Activated naive CD8-positive, alpha-beta T cell treated with anti-CD3 and anti-CD28 coated beads for 36 hours (primary cell): ENCODE results near the gene FAT3. TPM values are rescaled to one million over a fixed set of nuclear protein-coding genes. Genes with fewer than 3 reads are reported as not detected.

Experiments
- DNase-seq: peaks from one replicate; pipeline ENCODE4 v3.0.0; 2021
- H3K27ac Mint-ChIP-seq: one replicate; pipeline ENCODE4 v1.8.0; 2022; ENCODE audit warnings: mild to moderate bottlenecking, moderate library complexity, mixed read lengths
- H3K27me3 Mint-ChIP-seq: one replicate; pipeline ENCODE4 v1.8.0; 2022; ENCODE audit warnings: mild to moderate bottlenecking, mixed read lengths
- H3K36me3 Mint-ChIP-seq: one replicate; pipeline ENCODE4 v1.8.0; 2021; ENCODE audit warnings: mild to moderate bottlenecking, mixed read lengths
- H3K4me1 Mint-ChIP-seq: one replicate; pipeline ENCODE4 v1.8.0; 2021; ENCODE audit warnings: mixed read lengths
- H3K4me3 Mint-ChIP-seq: one replicate; pipeline ENCODE4 v1.8.0; 2022; ENCODE audit warnings: mild to moderate bottlenecking, moderate library complexity, mixed read lengths
- H3K9me3 Mint-ChIP-seq: one replicate; pipeline ENCODE4 v1.8.0; 2022; ENCODE audit warnings: mixed read lengths
- total RNA-seq, 2 experiments: library from RNA; stranded (reverse); gene quantifications; one replicate each; pipeline ENCODE4 v1.2.3, GENCODE V29; 2021

Gene FAT3
- not detected for total RNA-seq

DNA sequence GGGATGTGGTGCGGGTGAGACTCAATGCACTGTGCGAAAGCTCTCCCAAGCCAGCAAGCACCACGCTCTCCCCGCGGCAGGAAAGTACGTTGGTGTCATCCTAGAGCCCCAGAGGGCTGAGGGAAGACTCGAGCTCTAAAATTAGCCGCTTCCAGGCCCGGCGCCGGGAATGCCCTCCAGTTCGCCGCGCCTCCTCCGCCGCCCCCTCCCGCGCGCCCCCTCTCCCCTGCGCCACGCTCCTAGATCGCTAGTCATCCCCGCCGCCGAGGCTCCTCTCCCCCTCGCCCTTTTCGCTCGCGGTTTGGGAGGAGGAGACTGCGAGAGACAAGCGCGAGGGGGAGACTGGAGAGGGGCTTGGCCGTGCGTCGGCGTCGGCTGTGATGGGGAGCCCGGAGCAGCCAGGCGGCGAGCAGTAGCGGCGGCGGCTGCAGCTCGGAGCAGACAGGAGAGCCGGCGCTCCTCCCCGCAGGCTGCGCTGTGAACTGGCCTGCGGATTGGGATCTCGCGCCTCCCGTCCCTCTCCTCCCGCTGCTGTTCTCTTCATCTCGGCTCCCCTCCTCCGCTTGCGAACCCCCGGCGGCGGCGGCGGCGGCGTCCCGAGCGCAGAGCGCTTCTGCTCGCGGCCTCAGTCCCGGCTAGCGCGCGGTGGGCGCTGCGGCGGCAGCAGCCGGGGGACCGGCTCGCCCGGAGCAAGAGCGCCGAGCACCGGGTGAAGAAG, at the start of gene FAT3:
Gene FAT3, plus strand, starts transcription at position 412 of the 718 bp plus-strand sequence. CDS start 127,295 bp downstream, outside the sequence.
- no peak within 1 kb of the TSS for H3K4me3 Mint-ChIP-seq
- H3K4me1 Mint-ChIP-seq, result no peaks in the 10 kb centered on the region
- H3K27me3 Mint-ChIP-seq, result peaks cover 62% of the 10 kb centered on the region
- DNase-seq, result no peak
- H3K9me3 Mint-ChIP-seq, result peaks cover 2% of the 10 kb centered on the region
- H3K36me3 Mint-ChIP-seq, result no peaks in the 10 kb centered on the region
- H3K27ac Mint-ChIP-seq, result no peak within 1 kb of the TSS

DNA sequence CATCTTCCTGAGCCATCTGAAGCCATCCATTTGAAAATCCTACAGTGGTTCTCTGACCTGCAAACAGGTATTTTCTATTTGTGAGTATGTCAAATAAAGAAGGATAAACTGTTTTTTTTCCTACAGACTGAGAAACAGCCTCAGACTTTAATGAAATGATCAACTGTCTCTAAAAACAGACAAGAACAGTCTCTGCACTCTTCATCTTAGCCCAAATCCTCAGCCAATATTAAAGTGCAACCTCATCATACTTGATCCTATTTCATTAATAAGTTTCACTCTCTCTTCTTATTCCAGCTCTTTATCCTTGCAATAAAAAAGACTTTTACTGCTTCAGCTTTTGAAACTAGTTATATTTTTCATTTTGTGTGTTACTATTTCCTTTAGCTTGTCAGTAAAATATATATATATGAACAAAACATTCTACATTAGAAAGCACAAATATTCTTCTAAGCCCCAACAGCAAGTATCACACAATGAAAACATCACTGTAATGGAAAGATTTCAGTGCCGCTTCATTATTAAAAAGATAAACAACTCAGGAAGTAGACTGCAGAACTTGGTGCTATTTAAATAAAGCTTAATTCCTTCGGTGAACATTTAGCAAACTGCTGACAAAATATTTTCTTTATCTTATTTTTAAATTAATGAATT, 45.5 kb upstream of the FAT3 start:
- no peaks in the 10 kb centered on the region for H3K4me1 Mint-ChIP-seq
- DNase-seq, result no peak

DNA sequence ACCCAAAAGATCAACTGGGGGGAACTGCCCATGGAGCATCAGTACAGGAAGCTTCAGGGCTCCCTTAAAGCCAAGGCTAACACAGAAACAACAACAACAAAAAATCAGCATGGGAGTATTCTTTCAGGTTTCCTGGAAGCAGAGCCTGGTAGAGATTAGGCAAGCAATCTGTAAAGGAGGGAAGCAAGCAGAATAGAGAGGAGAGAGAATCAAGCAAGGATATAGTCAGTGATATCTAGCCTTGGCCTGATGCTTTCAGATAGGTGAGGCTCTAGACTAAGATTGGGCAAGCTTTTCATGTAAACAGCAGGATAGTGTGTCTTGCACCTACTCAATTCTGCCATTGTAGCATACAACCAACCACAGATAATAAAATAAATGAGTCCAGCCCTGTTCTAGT, 44.4 kb upstream of the FAT3 start:
- Mint-ChIP-seq H3K27ac (no peak overlapping the region), H3K4me3 (no peak overlapping the region)
- no peak for DNase-seq

More for the DNA sequence above, 45.5 kb upstream of the FAT3 start:
- no peaks in the 10 kb centered on the region for H3K27me3 Mint-ChIP-seq
- H3K27ac Mint-ChIP-seq, result no peak overlapping the region
- H3K36me3 Mint-ChIP-seq, result no peaks in the 10 kb centered on the region
- H3K9me3 Mint-ChIP-seq, result peaks cover 4% of the 10 kb centered on the region
- no peak overlapping the region for H3K4me3 Mint-ChIP-seq

DNA sequence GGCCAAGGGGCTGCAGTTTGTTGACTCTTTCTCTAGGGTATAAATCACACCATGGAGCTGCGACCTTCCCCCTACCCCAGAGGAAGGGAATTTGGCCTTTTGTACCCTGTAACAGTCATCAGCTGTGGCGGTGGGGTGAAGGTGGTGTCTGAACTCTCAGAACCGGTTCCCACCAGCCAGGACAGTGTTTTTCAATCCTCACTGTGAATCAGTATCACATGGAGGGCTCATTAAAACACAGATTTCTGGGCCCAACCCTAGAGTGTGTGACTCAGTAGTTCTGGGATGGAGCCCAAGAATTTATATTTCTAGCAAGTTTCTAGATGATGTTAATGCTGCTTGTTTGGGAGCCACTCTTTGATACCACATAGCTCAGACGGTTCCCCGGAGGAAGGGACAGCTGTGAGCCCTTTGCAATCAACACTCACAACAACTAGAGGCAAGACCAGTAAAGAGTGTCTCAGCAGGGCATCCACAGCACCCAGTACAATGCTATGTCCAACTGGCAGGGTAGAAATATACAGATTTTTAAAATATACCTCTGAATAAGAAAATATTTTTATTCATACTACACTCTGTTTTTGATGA, 43.9 kb upstream of the FAT3 start:
- peaks cover 4% of the 10 kb centered on the region for H3K9me3 Mint-ChIP-seq
- no peaks in the 10 kb centered on the region for H3K36me3 Mint-ChIP-seq
- no peaks in the 10 kb centered on the region for H3K27me3 Mint-ChIP-seq
- H3K4me1 Mint-ChIP-seq, result no peaks in the 10 kb centered on the region
- no peak overlapping the region for H3K27ac Mint-ChIP-seq
- no peak for DNase-seq
- no peak overlapping the region for H3K4me3 Mint-ChIP-seq

More for the DNA sequence above, 44.4 kb upstream of the FAT3 start:
- H3K36me3 Mint-ChIP-seq, result no peaks in the 10 kb centered on the region
- H3K27me3 Mint-ChIP-seq, result no peaks in the 10 kb centered on the region
- H3K9me3 Mint-ChIP-seq, result peaks cover 4% of the 10 kb centered on the region
- no peaks in the 10 kb centered on the region for H3K4me1 Mint-ChIP-seq

DNA sequence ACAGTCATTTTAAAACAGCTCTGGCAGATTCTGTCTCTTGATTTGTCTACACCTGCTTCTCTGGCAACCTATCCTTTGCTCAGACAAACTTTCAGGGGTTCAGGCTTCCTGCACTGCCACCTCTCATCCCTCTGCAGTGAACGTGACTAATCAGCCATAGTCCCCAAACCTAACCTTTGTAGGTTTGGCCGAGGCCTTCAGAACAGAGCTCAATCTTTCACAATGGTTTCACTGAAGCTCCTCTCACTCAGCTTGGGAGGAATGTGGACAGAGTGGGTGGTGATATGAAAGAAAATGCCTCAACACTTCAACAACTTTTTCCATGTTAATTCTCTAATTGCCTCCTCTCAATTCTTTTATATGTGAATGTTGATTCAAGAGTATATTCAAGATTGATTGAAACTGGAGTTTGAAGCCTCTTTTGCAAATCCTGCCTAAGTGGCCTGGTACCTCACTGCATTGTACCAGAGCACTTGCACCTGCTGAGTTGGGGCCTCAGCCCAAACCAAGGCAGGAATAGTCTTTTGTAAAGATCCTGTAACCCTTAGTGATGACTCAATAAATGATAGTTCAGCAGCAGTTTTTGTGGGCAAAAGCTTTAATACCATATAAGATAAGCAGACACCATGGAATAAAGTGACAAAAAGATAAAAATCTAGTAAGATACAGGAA, 33.9 kb upstream of the FAT3 start:
- Mint-ChIP-seq H3K4me3 (no peak overlapping the region), H3K27me3 (no peaks in the 10 kb centered on the region), H3K27ac (no peak overlapping the region), H3K36me3 (no peaks in the 10 kb centered on the region), H3K4me1 (no peaks in the 10 kb centered on the region), H3K9me3 (no peaks in the 10 kb centered on the region)
- no peak for DNase-seq

DNA sequence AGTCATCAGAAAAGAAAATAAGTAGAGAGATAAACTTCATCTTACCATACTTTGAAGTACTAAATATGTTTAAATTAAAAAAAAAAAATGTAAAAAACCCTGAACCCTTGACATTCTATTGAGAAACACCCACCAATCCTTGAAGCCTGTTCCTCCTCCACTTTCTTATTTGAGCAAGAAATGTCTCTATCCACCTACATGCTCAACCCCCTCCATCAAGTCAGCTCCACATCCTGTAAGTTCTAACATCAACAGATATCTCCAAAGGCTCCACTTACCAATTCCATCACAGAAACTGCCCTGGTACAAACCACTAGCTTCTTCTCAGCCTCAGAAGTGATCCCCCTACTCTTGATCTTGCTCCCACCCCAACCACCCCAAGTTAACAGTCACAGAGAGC, 32.5 kb upstream of the FAT3 start:
- H3K4me1 Mint-ChIP-seq, result no peaks in the 10 kb centered on the region
- no peaks in the 10 kb centered on the region for H3K9me3 Mint-ChIP-seq
- H3K4me3 Mint-ChIP-seq, result no peak overlapping the region
- no peaks in the 10 kb centered on the region for H3K27me3 Mint-ChIP-seq
- no peak overlapping the region for H3K27ac Mint-ChIP-seq
- DNase-seq, result no peak
- no peaks in the 10 kb centered on the region for H3K36me3 Mint-ChIP-seq

DNA sequence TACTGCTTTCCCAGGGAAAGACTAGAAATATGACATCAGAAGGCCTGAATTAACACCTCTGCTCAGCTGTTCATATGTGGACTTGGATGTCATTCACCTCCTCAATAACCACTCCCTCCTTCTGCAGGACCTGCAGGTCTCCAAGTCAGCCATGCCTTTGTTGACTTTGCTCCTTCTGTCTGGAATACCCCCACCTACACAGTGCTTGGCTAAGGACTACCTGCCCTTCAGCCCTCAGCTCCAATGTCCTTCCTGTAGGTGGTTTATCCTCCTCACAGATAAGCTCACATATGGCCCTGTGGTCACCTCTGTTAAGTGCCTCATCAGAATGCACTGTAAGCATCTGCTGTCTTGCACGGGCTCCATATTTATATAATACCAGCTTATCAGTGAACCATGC, 26.4 kb upstream of the FAT3 start:
- Mint-ChIP-seq H3K27me3 (no peaks in the 10 kb centered on the region), H3K27ac (no peak overlapping the region), H3K36me3 (no peaks in the 10 kb centered on the region), H3K9me3 (no peaks in the 10 kb centered on the region), H3K4me1 (no peaks in the 10 kb centered on the region), H3K4me3 (no peak overlapping the region)
- no peak for DNase-seq

DNA sequence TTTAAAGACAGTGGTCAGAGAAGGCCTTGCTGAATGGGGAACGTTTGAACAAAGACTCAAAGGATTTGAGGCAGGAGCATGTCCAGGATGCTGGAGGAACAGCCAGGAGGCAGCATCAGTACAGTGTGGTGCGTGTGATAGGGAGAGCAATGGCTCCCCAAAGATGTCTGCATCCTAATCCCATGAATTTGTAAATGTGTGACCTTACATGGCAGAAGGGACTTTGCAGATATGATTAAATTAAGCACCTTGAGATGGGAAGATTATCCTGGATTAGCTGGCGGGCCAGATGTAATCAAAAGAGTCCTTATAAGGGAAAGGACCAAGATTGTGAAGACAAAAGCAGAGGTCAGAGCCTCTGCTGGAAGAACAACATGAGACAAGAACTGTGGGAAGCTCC, 24.6 kb upstream of the FAT3 start:
- Mint-ChIP-seq H3K36me3 (no peaks in the 10 kb centered on the region), H3K4me1 (no peaks in the 10 kb centered on the region), H3K27me3 (no peaks in the 10 kb centered on the region), H3K27ac (no peak overlapping the region), H3K9me3 (no peaks in the 10 kb centered on the region), H3K4me3 (no peak overlapping the region)
- DNase-seq, result no peak

DNA sequence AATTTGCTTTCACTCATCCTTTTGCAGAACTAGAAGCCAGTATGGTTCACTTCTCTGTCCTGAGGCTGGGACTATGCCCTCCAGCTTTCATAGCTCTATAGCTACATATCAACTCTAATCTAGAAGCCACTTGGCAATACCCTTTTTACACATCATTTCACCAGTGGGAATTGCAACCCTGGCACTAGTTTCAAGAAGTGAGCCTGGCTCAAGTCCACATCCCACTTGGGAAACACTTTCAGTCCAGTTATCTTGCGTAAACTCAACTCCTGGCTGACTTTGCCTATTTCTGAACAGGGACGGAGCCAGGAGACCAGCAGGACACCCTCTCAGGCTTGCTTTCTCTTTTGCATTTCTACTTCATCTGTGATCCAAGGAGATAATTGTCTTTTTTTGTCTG, 19.9 kb upstream of the FAT3 start:
- Mint-ChIP-seq H3K4me3 (no peak overlapping the region), H3K36me3 (no peaks in the 10 kb centered on the region), H3K27me3 (peaks cover under 1% of the 10 kb centered on the region), H3K27ac (no peak overlapping the region), H3K4me1 (no peaks in the 10 kb centered on the region), H3K9me3 (peaks cover 7% of the 10 kb centered on the region)
- DNase-seq, result no peak

DNA sequence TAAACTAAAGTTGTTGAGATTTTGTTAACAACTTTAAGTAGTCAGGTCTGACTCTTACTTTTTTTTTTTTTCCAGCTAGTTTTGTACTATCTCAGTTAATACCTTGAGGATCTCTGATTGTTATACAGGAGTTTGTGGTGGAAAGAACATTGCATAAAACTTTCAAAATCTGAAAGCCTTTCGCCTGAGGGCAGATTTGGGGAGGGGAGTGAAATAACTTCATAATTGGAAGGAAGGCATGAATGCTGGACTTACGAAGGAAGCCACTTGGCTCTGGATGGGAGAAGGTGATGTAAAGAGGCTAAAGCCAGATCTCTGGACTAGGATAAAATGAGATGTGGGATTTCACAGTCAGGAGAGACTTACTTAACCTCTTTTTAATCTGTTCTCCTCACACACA, 18.2 kb upstream of the FAT3 start:
- no peaks in the 10 kb centered on the region for H3K4me1 Mint-ChIP-seq
- H3K36me3 Mint-ChIP-seq, result no peaks in the 10 kb centered on the region
- peaks cover 3% of the 10 kb centered on the region for H3K27me3 Mint-ChIP-seq
- H3K4me3 Mint-ChIP-seq, result no peak overlapping the region
- peaks cover 7% of the 10 kb centered on the region for H3K9me3 Mint-ChIP-seq
- no peak for DNase-seq
- H3K27ac Mint-ChIP-seq, result no peak overlapping the region

DNA sequence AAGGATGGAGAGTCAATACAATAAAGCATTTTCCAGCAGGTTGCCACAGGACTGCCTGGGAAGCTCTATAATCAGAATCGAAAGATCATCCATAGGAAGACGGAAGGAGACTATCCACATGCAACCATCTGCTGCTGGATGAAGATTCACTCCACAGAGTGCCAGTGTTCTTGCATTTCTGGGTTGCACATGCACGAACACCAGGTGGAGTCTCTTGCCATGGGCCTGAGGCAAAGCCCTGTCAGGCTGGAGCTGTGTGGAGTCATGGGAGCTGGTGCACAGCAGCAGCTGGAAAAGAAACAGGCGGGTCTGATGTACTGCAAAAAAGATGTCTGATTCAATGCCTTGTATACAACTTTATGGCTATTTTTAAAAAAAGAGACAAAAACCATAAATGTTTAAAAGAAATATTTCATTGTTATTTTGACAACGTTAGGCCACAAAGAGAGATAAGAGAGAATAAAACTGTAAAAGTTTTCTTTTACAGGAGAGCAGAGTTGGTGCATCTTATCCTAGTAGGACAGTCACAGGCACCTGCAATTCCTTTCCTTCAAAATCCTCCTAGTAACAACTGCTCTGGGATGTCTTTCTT, 12.9 kb upstream of the FAT3 start:
- DNase-seq, result no peak
- H3K4me1 Mint-ChIP-seq, result no peaks in the 10 kb centered on the region
- H3K27me3 Mint-ChIP-seq, result peaks cover 3% of the 10 kb centered on the region
- no peak overlapping the region for H3K27ac Mint-ChIP-seq
- H3K4me3 Mint-ChIP-seq, result no peak overlapping the region
- H3K9me3 Mint-ChIP-seq, result no peaks in the 10 kb centered on the region
- no peaks in the 10 kb centered on the region for H3K36me3 Mint-ChIP-seq

DNA sequence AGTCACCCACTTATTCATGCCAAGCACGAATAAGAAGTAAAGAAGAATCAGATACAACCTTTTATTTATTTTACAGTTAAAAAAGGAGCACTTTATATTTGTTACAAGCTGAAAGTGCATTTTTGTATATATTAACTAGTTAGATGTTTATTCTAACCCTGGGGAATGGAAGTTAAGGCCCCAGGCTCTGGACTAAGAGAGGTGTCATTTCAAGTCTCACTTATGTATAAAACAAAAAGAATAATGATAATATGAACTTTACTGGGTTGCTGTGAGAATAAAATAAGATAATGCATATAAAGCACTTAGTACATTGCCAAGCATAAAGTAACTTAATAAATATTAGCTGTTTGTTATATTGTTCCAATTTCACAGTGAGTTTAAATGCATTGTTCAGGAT, 12.1 kb upstream of the FAT3 start:
- Mint-ChIP-seq H3K27ac (no peak overlapping the region), H3K9me3 (no peaks in the 10 kb centered on the region), H3K4me3 (no peak overlapping the region)

DNA sequence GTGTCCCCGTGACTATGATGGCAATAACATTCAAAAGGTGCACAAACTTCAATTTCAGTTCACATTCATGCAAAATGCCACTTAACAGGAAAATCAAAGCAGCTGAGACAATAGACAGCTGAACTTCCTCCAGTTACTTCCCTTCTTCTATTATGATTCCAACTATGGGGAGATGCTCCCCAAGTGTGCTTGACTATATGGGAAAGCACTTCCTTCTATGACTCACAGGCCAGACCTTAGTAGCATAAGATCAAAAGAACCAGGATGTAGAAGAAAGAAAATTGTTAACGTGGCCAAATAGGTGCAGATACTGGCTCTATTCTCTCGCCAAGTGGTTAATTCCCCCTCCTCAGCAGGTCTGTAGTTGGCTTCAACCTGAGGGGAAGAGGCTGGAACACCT, 7.8 kb upstream of the FAT3 start:
- no peak for DNase-seq
- Mint-ChIP-seq H3K36me3 (no peaks in the 10 kb centered on the region), H3K4me1 (no peaks in the 10 kb centered on the region), H3K9me3 (peaks cover 2% of the 10 kb centered on the region), H3K27me3 (peaks cover 7% of the 10 kb centered on the region), H3K27ac (no peak overlapping the region), H3K4me3 (no peak overlapping the region)

More for the DNA sequence above, 12.1 kb upstream of the FAT3 start:
- peaks cover 3% of the 10 kb centered on the region for H3K27me3 Mint-ChIP-seq
- no peaks in the 10 kb centered on the region for H3K36me3 Mint-ChIP-seq
- H3K4me1 Mint-ChIP-seq, result no peaks in the 10 kb centered on the region
- DNase-seq, result no peak

DNA sequence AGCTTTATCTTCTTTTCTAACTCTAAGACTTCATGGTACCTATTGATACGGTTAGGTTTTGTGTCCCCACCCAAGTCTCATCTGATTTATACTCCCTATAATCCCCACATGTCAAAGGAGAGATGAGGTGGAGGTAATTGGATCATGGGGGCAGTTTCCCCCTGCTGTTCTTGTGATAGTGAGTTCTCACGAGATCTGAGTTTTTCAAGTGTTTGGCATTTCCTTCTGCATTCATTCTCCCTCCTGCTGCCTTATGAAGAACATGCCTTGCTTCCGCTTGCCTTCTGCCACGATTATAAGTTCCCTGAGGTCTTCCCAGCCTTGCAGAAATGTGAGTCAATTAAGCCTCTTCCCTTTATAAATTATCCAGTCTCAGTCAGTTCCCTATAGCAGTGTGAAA, 5.1 kb upstream of the FAT3 start:
- H3K9me3 Mint-ChIP-seq, result peaks cover 2% of the 10 kb centered on the region
- no peaks in the 10 kb centered on the region for H3K36me3 Mint-ChIP-seq
- H3K4me3 Mint-ChIP-seq, result no peak overlapping the region
- H3K27ac Mint-ChIP-seq, result no peak overlapping the region
- no peaks in the 10 kb centered on the region for H3K4me1 Mint-ChIP-seq
- DNase-seq, result no peak
- H3K27me3 Mint-ChIP-seq, result peaks cover 31% of the 10 kb centered on the region

DNA sequence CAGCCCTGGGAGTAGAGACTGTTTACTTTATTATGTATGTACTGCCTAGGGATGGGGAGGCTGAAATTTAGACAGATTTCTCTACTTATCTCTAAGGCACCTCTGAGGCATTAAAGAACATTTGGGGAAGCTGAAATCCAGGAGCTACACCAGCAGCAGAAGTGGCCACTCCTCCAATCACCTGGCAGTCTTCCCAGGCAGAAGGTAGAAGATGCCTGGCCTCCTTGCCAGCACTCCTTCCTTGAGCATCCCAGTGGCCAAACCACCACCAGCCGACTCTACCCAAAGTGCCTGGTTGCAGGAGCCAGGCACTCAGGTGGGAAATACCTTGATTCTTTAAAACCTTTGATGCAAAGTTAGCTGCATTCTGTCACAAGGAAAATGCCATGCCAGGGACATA, 1.9 kb upstream of the FAT3 start:
- Mint-ChIP-seq H3K27ac (no peak overlapping the region), H3K27me3 (peaks cover 58% of the 10 kb centered on the region), H3K4me3 (no peak overlapping the region), H3K36me3 (no peaks in the 10 kb centered on the region), H3K4me1 (no peaks in the 10 kb centered on the region), H3K9me3 (peaks cover 2% of the 10 kb centered on the region)
- DNase-seq, result no peak
